ENCODE results near the gene SUN2. TPM values are rescaled to one million over a fixed set of nuclear protein-coding genes. Genes with fewer than 3 reads are reported as not detected.

SUN2 gene
- total and polyA plus RNA-seq, 2 of the 13 experiments (the other 11 are each of a cell fraction or from before 2014, with no cell fraction given), result 45.6 to 56.6 TPM

GRCh38 chr22:38755155-38755910 is 465 bp downstream of the SUN2 start (continued):
- TF ChIP-seq MLXIP (CRISPR knock-in tag; IDR thresholded peaks at IDR 0.05; ENCODE audit: borderline replicate concordance), result no peak; the same call in 1 of the 2 replicates
- peak; percentile 65 for TF ChIP-seq TBX2 (CRISPR knock-in tag; IDR thresholded peaks at IDR 0.05; ENCODE audit: borderline replicate concordance)
- TF ChIP-seq ATRX (CRISPR knock-in tag; IDR thresholded peaks at IDR 0.05; ENCODE audit: borderline replicate concordance), result no peak
- peak; percentile 71; the same call in 1 of the 2 replicates for TF ChIP-seq ERF (CRISPR knock-in tag; IDR thresholded peaks at IDR 0.05)
- TF ChIP-seq GFI1 (CRISPR knock-in tag; IDR thresholded peaks at IDR 0.05; ENCODE audit: borderline replicate concordance), result 0 out of 2 replicates have a peak, but pooled peaks have one; percentile 38
- 0 out of 2 replicates have a peak, but pooled peaks have one; percentile 26 for TF ChIP-seq CHCHD3 (CRISPR knock-in tag; IDR thresholded peaks at IDR 0.05)
- peak; percentile 45; the same call in 1 of the 2 replicates for TF ChIP-seq ZNF724P (CRISPR knock-in tag; IDR thresholded peaks at IDR 0.05; ENCODE audit: borderline replicate concordance)
- no peak for TF ChIP-seq NCOA5 (CRISPR knock-in tag; IDR thresholded peaks at IDR 0.05)
- 0 out of 2 replicates have a peak, but pooled peaks have one; percentile 37 for TF ChIP-seq ZNF296 (CRISPR knock-in tag; conservative IDR thresholded peaks at IDR 0.05)
- TF ChIP-seq ZNF180 (CRISPR knock-in tag; IDR thresholded peaks at IDR 0.05; ENCODE audit: borderline replicate concordance, low read depth), result no peak
- 0 out of 2 replicates have a peak, but pooled peaks have one; percentile 20 for TF ChIP-seq TRIM24 (CRISPR knock-in tag; IDR thresholded peaks at IDR 0.05)
- TF ChIP-seq NFKBIZ (CRISPR knock-in tag; IDR thresholded peaks at IDR 0.05), result no peak
- TF ChIP-seq CHD4 (IDR thresholded peaks at IDR 0.05; ENCODE audit: borderline replicate concordance, low read length), result no peak
- TF ChIP-seq NFIB (CRISPR knock-in tag; IDR thresholded peaks at IDR 0.05; ENCODE audit: borderline replicate concordance), result no peak
- peak; percentile 53; the same call in 1 of the 2 replicates for TF ChIP-seq ZBTB34 (CRISPR knock-in tag; IDR thresholded peaks at IDR 0.05)
- TF ChIP-seq SNAPC5 (CRISPR knock-in tag; IDR thresholded peaks at IDR 0.05; ENCODE audit: borderline replicate concordance), result peak; percentile 27; the same call in 1 of the 2 replicates
- TF ChIP-seq SNAI1 (CRISPR knock-in tag; IDR thresholded peaks at IDR 0.05; ENCODE audit: borderline replicate concordance), result 0 out of 2 replicates have a peak, but pooled peaks have one; percentile 38
- TF ChIP-seq MTA1 (CRISPR knock-in tag; IDR thresholded peaks at IDR 0.05; ENCODE audit: borderline replicate concordance), result peak; percentile 87
- 0 out of 2 replicates have a peak, but pooled peaks have one; percentile 2 for TF ChIP-seq RFXAP (CRISPR knock-in tag; IDR thresholded peaks at IDR 0.05; ENCODE audit: borderline replicate concordance)
- peak; percentile 82; the same call in 1 of the 2 replicates for TF ChIP-seq ZNF770 (CRISPR knock-in tag; IDR thresholded peaks at IDR 0.05)
- no peak for TF ChIP-seq HMGA1 (CRISPR knock-in tag; conservative IDR thresholded peaks at IDR 0.05)
- TF ChIP-seq ELF1 (CRISPR knock-in tag; IDR thresholded peaks at IDR 0.05), result peak; percentile 22; the same call in 1 of the 2 replicates

Measured in HepG2 (cell line).